ENCODE measurements around the gene KRTAP10-2.

The KRTAP10-2 gene

GRCh38 chr21:44547656-44548331 lies 3.5 kb downstream of the KRTAP10-2 start:
- no peak for DNase-seq (ENCODE audit: low read depth, low spot score)
- no peak overlapping the region for H3K27ac ChIP-seq

- no peak for DNase-seq (ENCODE audit: low read depth, low spot score)
- H3K27ac ChIP-seq, result no peak overlapping the region
Measured at GRCh38 chr21:44544566-44544965, 6.7 kb downstream of the KRTAP10-2 start.

GRCh38 chr21:44542716-44543115 lies 8.6 kb downstream of the KRTAP10-2 start:
- no peak overlapping the region for H3K27ac ChIP-seq

GRCh38 chr21:44540741-44541288 lies 10.5 kb downstream of the KRTAP10-2 start:
- no peak overlapping the region for H3K27ac ChIP-seq
- DNase-seq (ENCODE audit: low read depth, low spot score), result no peak

More at GRCh38 chr21:44542716-44543115, 8.6 kb downstream of the KRTAP10-2 start:
- no peak for DNase-seq (ENCODE audit: low read depth, low spot score)

GRCh38 chr21:44539991-44540666 lies 11.2 kb downstream of the KRTAP10-2 start, which contains the start of gene KRTAP10-1:
Gene KRTAP10-1, minus strand, starts transcription at chr21:44540195. Its CDS starts 45 bp downstream, at chr21:44540150.
- no peak for DNase-seq (ENCODE audit: low read depth, low spot score)
- no peak within 1 kb of the TSS for H3K27ac ChIP-seq

- H3K27ac ChIP-seq, result no peak overlapping the region
- DNase-seq (ENCODE audit: low read depth, low spot score), result no peak
Measured at GRCh38 chr21:44539046-44539445, 12.3 kb downstream of the KRTAP10-2 start.

GRCh38 chr21:44537930-44538911 lies 13.1 kb downstream of the KRTAP10-2 start:
- no peak for DNase-seq (ENCODE audit: low read depth, low spot score)
- no peak overlapping the region for H3K27ac ChIP-seq

GRCh38 chr21:44535963-44536362 lies 15.3 kb downstream of the KRTAP10-2 start:
- DNase-seq (ENCODE audit: low read depth, low spot score), result no peak
- no peak overlapping the region for H3K27ac ChIP-seq

- no peak overlapping the region for H3K27ac ChIP-seq
- no peak for DNase-seq (ENCODE audit: low read depth, low spot score)
Measured at GRCh38 chr21:44534688-44535087, 16.6 kb downstream of the KRTAP10-2 start.

GRCh38 chr21:44533891-44534627 lies 17.2 kb downstream of the KRTAP10-2 start:
- DNase-seq (ENCODE audit: low read depth, low spot score), result no peak
- no peak overlapping the region for H3K27ac ChIP-seq

GRCh38 chr21:44533121-44533890 lies 18.0 kb downstream of the KRTAP10-2 start:
- DNase-seq (ENCODE audit: low read depth, low spot score), result no peak
- H3K27ac ChIP-seq, result no peak overlapping the region

- DNase-seq (ENCODE audit: low read depth, low spot score), result no peak
- no peak overlapping the region for H3K27ac ChIP-seq
Measured at GRCh38 chr21:44532712-44533111, 18.6 kb downstream of the KRTAP10-2 start.

GRCh38 chr21:44531606-44532564 lies 19.4 kb downstream of the KRTAP10-2 start:
- no peak overlapping the region for H3K27ac ChIP-seq
- no peak for DNase-seq (ENCODE audit: low read depth, low spot score)

GRCh38 chr21:44530903-44531605 lies 20.3 kb downstream of the KRTAP10-2 start:
- no peak for DNase-seq (ENCODE audit: low read depth, low spot score)
- H3K27ac ChIP-seq, result no peak overlapping the region

- no peak for DNase-seq (ENCODE audit: low read depth, low spot score)
- no peak overlapping the region for H3K27ac ChIP-seq
Measured at GRCh38 chr21:44530221-44530902, 20.9 kb downstream of the KRTAP10-2 start.

GRCh38 chr21:44529503-44530125 lies 21.7 kb downstream of the KRTAP10-2 start:
- H3K27ac ChIP-seq, result no peak overlapping the region
- DNase-seq (ENCODE audit: low read depth, low spot score), result no peak

Measured in epithelial cell of prostate (primary cell).